MG63 (cell line): ENCODE data around the gene SRCIN1. TPM values are rescaled to one million over a fixed set of nuclear protein-coding genes. Genes with fewer than 3 reads are reported as not detected.

Experiments
- DNase-seq: peaks from one replicate; pipeline ENCODE4 v3.0.0-alpha.2; 2020
- H3K27me3 ChIP-seq: fragments of 250-450 bp; sonication (Bioruptor Pico); 2 replicates; pipeline ENCODE4 v1.5.1; 2020; ENCODE audit warnings: mild to moderate bottlenecking, moderate library complexity
- H3K36me3 ChIP-seq: fragments of 250-450 bp; sonication (Bioruptor Pico); 2 replicates; pipeline ENCODE4 v1.5.1; 2020; ENCODE audit warnings: mild to moderate bottlenecking, moderate library complexity
- H3K4me3 ChIP-seq: fragments of 250-450 bp; sonication (Bioruptor Pico); 2 replicates; pipeline ENCODE4 v1.5.1; 2020; ENCODE audit warnings: mild to moderate bottlenecking, moderate library complexity
- H3K9me3 ChIP-seq: fragments of 250-450 bp; sonication (Bioruptor Pico); 2 replicates; pipeline ENCODE4 v1.5.1; 2020; ENCODE audit warnings: mild to moderate bottlenecking, moderate library complexity
- total RNA-seq: library from RNA; depleted of rRNA; stranded (reverse); fragments of >200 nt; shearing (Covaris generic); gene quantifications from 2 replicates; pipeline ENCODE4 v1.2.3, GENCODE V29; 2014; ENCODE audit warnings: low replicate concordance

Gene SRCIN1
- total RNA-seq, 1 experiment from 2014 or later, result 0.07 TPM

GRCh38 chr17:38605411-38605840, 326 bp downstream of the SRCIN1 start:
- H3K9me3 ChIP-seq, result no peaks in the 10 kb centered on the region
- H3K27me3 ChIP-seq, result peaks cover 4% of the 10 kb centered on the region; the same call in 1 of the 2 replicates
- no peaks in the 10 kb centered on the region for H3K36me3 ChIP-seq
- DNase-seq, result no peak
- no peak overlapping the region for H3K4me3 ChIP-seq

- no peaks in the 10 kb centered on the region for H3K9me3 ChIP-seq
- no peak for DNase-seq
- H3K36me3 ChIP-seq, result no peaks in the 10 kb centered on the region
- no peak overlapping the region for H3K4me3 ChIP-seq
- peaks cover 4% of the 10 kb centered on the region; the same call in 1 of the 2 replicates for H3K27me3 ChIP-seq
Measured at GRCh38 chr17:38604479-38605403, 1.0 kb downstream of the SRCIN1 start.

- Histone ChIP-seq H3K36me3 (no peaks in the 10 kb centered on the region), H3K27me3 (peaks cover 4% of the 10 kb centered on the region; the same call in 1 of the 2 replicates), H3K4me3 (no peak overlapping the region), H3K9me3 (no peaks in the 10 kb centered on the region)
- no peak for DNase-seq
Measured at GRCh38 chr17:38603786-38604478, 1.8 kb downstream of the SRCIN1 start.

- DNase-seq, result no peak
- peaks cover 4% of the 10 kb centered on the region; the same call in 1 of the 2 replicates for H3K27me3 ChIP-seq
- no peaks in the 10 kb centered on the region for H3K36me3 ChIP-seq
- no peaks in the 10 kb centered on the region for H3K9me3 ChIP-seq
- no peak overlapping the region for H3K4me3 ChIP-seq
Measured at GRCh38 chr17:38602956-38603785, 2.6 kb downstream of the SRCIN1 start.

- Histone ChIP-seq H3K4me3 (no peak overlapping the region), H3K27me3 (peaks cover 4% of the 10 kb centered on the region; the same call in 1 of the 2 replicates), H3K9me3 (no peaks in the 10 kb centered on the region), H3K36me3 (no peaks in the 10 kb centered on the region)
- no peak for DNase-seq
Measured at GRCh38 chr17:38602453-38602852, 3.3 kb downstream of the SRCIN1 start.

- H3K4me3 ChIP-seq, result no peak overlapping the region
- peaks cover 3% of the 10 kb centered on the region; the same call in 1 of the 2 replicates for H3K27me3 ChIP-seq
- H3K9me3 ChIP-seq, result no peaks in the 10 kb centered on the region
- H3K36me3 ChIP-seq, result no peaks in the 10 kb centered on the region
- DNase-seq, result no peak
Measured at GRCh38 chr17:38601539-38602351, 4.0 kb downstream of the SRCIN1 start.

- no peak for DNase-seq
- no peaks in the 10 kb centered on the region for H3K9me3 ChIP-seq
- H3K4me3 ChIP-seq, result no peak overlapping the region
- H3K27me3 ChIP-seq, result peaks cover 3% of the 10 kb centered on the region; the same call in 1 of the 2 replicates
- no peaks in the 10 kb centered on the region for H3K36me3 ChIP-seq
Measured at GRCh38 chr17:38600906-38601305, 4.8 kb downstream of the SRCIN1 start.

GRCh38 chr17:38600416-38600815, 5.3 kb downstream of the SRCIN1 start:
- no peak for DNase-seq
- Histone ChIP-seq H3K4me3 (no peak overlapping the region), H3K27me3 (peaks cover 3% of the 10 kb centered on the region; the same call in 1 of the 2 replicates), H3K36me3 (no peaks in the 10 kb centered on the region), H3K9me3 (no peaks in the 10 kb centered on the region)

GRCh38 chr17:38599398-38599856, 6.3 kb downstream of the SRCIN1 start:
- Histone ChIP-seq H3K9me3 (no peaks in the 10 kb centered on the region), H3K27me3 (peaks cover 3% of the 10 kb centered on the region; the same call in 1 of the 2 replicates), H3K4me3 (no peak overlapping the region), H3K36me3 (no peaks in the 10 kb centered on the region)
- no peak for DNase-seq

GRCh38 chr17:38598995-38599394, 6.8 kb downstream of the SRCIN1 start:
- DNase-seq, result no peak
- no peak overlapping the region for H3K4me3 ChIP-seq
- no peaks in the 10 kb centered on the region for H3K9me3 ChIP-seq
- H3K36me3 ChIP-seq, result no peaks in the 10 kb centered on the region
- H3K27me3 ChIP-seq, result peaks cover 3% of the 10 kb centered on the region; the same call in 1 of the 2 replicates

GRCh38 chr17:38598536-38598935, 7.2 kb downstream of the SRCIN1 start:
- H3K27me3 ChIP-seq, result peaks cover 3% of the 10 kb centered on the region; the same call in 1 of the 2 replicates
- peak; percentile 65 for DNase-seq
- no peaks in the 10 kb centered on the region for H3K36me3 ChIP-seq
- H3K4me3 ChIP-seq, result no peak overlapping the region
- H3K9me3 ChIP-seq, result no peaks in the 10 kb centered on the region

GRCh38 chr17:38597375-38597774, 8.4 kb downstream of the SRCIN1 start:
- no peak for DNase-seq
- no peaks in the 10 kb centered on the region for H3K9me3 ChIP-seq
- no peaks in the 10 kb centered on the region for H3K36me3 ChIP-seq
- H3K4me3 ChIP-seq, result no peak overlapping the region
- H3K27me3 ChIP-seq, result peaks cover 3% of the 10 kb centered on the region; the same call in 1 of the 2 replicates

GRCh38 chr17:38596651-38597050, 9.1 kb downstream of the SRCIN1 start:
- H3K36me3 ChIP-seq, result no peaks in the 10 kb centered on the region
- no peak overlapping the region for H3K4me3 ChIP-seq
- no peak for DNase-seq
- peaks cover 3% of the 10 kb centered on the region; the same call in 1 of the 2 replicates for H3K27me3 ChIP-seq
- no peaks in the 10 kb centered on the region for H3K9me3 ChIP-seq

GRCh38 chr17:38595892-38596291, 9.9 kb downstream of the SRCIN1 start:
- H3K27me3 ChIP-seq, result peaks cover 3% of the 10 kb centered on the region; the same call in 1 of the 2 replicates
- no peaks in the 10 kb centered on the region for H3K9me3 ChIP-seq
- H3K36me3 ChIP-seq, result no peaks in the 10 kb centered on the region
- DNase-seq, result no peak
- no peak overlapping the region for H3K4me3 ChIP-seq

- Histone ChIP-seq H3K4me3 (no peak overlapping the region), H3K9me3 (no peaks in the 10 kb centered on the region), H3K36me3 (no peaks in the 10 kb centered on the region), H3K27me3 (peaks cover 3% of the 10 kb centered on the region; the same call in 1 of the 2 replicates)
- no peak for DNase-seq
Measured at GRCh38 chr17:38594152-38594551, 11.6 kb downstream of the SRCIN1 start.
